ENCODE data around the gene FDXR. TPM values are rescaled to one million over a fixed set of nuclear protein-coding genes. Genes with fewer than 3 reads are reported as not detected.

Gene FDXR
- total and polyA plus RNA-seq, 9 of the 15 experiments (the other 6 are each of a cell fraction or from before 2014, with no cell fraction given) = 0.89 to 70.7 (median 30.9) TPM

DNA sequence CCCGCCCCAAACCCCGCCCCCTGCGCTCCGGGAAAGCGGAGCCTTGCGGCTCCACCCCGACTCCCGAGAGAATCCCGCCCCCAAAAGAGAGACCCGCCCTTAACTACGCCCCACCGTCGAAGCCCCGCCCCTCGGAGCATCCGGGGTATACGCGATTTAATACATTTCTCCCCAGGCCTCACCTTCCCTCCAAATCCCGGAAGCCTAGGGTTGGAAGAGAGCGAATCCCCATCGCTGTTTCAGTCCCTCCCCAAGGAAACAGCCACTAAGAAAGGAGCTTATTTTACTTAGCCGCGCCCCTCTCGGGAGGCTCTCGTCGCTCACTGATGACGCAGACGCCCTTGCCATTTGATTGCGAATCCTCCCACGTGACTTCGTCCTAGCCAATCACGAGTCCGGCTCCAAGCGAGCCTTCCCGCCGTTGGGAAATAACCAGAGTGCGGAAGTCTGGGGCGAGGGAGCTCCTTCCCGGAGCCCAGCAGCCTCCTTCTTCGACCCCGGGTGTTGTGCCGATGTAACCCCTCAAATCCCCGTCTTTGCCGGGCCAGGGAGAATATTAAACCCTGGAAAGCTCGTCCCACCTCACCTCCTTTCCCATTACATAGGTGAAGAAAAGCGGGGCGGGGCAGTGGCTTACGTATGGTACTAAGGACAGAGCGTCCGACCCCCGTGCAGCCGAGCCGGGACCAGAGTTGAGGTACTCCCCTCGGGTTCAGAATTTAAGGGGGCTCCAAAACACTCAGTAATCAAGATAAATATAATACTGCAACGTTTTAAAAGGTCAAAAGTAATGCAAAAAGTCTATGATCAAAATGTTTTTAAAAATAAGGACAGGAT, 461 bp upstream of the FDXR start (continued):
- TF ChIP-seq, protein P1, sequence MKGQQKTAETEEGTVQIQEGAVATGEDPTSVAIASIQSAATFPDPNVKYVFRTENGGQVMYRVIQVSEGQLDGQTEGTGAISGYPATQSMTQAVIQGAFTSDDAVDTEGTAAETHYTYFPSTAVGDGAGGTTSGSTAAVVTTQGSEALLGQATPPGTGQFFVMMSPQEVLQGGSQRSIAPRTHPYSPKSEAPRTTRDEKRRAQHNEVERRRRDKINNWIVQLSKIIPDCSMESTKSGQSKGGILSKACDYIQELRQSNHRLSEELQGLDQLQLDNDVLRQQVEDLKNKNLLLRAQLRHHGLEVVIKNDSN (CRISPR knock-in tag; IDR thresholded peaks at IDR 0.05) = peak; percentile 99
- no peak for TF ChIP-seq ILK (tag; IDR thresholded peaks at IDR 0.05; ENCODE audit: borderline replicate concordance, low read depth)
- peak; percentile 85 for TF ChIP-seq SIN3B (IDR thresholded peaks at IDR 0.05; ENCODE audit: low read depth)
- TF ChIP-seq ZNF561 (CRISPR knock-in tag; conservative IDR thresholded peaks at IDR 0.05) = peak; percentile 71; the same call in 1 of the 2 replicates
- no peak for TF ChIP-seq ZNF57 (CRISPR knock-in tag; IDR thresholded peaks at IDR 0.05)
- TF ChIP-seq MTF1 (CRISPR knock-in tag; IDR thresholded peaks at IDR 0.05; ENCODE audit: borderline replicate concordance) = no peak
- TF ChIP-seq, protein P2, sequence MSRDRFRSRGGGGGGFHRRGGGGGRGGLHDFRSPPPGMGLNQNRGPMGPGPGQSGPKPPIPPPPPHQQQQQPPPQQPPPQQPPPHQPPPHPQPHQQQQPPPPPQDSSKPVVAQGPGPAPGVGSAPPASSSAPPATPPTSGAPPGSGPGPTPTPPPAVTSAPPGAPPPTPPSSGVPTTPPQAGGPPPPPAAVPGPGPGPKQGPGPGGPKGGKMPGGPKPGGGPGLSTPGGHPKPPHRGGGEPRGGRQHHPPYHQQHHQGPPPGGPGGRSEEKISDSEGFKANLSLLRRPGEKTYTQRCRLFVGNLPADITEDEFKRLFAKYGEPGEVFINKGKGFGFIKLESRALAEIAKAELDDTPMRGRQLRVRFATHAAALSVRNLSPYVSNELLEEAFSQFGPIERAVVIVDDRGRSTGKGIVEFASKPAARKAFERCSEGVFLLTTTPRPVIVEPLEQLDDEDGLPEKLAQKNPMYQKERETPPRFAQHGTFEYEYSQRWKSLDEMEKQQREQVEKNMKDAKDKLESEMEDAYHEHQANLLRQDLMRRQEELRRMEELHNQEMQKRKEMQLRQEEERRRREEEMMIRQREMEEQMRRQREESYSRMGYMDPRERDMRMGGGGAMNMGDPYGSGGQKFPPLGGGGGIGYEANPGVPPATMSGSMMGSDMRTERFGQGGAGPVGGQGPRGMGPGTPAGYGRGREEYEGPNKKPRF (IDR thresholded peaks at IDR 0.05; ENCODE audit: low read depth, low read length) = no peak
- no peak for TF ChIP-seq SRSF1 (IDR thresholded peaks at IDR 0.05; ENCODE audit: low read depth, low read length)
- TF ChIP-seq, protein P3, sequence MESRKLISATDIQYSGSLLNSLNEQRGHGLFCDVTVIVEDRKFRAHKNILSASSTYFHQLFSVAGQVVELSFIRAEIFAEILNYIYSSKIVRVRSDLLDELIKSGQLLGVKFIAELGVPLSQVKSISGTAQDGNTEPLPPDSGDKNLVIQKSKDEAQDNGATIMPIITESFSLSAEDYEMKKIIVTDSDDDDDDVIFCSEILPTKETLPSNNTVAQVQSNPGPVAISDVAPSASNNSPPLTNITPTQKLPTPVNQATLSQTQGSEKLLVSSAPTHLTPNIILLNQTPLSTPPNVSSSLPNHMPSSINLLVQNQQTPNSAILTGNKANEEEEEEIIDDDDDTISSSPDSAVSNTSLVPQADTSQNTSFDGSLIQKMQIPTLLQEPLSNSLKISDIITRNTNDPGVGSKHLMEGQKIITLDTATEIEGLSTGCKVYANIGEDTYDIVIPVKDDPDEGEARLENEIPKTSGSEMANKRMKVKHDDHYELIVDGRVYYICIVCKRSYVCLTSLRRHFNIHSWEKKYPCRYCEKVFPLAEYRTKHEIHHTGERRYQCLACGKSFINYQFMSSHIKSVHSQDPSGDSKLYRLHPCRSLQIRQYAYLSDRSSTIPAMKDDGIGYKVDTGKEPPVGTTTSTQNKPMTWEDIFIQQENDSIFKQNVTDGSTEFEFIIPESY (CRISPR knock-in tag; IDR thresholded peaks at IDR 0.05) = 0 out of 2 replicates have a peak, but pooled peaks have one; percentile 11
- TF ChIP-seq COPS2 (conservative IDR thresholded peaks at IDR 0.05) = no peak
- no peak for TF ChIP-seq CBX8 (IDR thresholded peaks at IDR 0.05; ENCODE audit: borderline replicate concordance, extremely low read depth, low read depth, low read length, poor library complexity, severe bottlenecking)
- peak; percentile 53; the same call in 1 of the 2 replicates for TF ChIP-seq CC2D1A (IDR thresholded peaks at IDR 0.05)
- TF ChIP-seq SIRT6 (IDR thresholded peaks at IDR 0.05; ENCODE audit: low read depth, low read length) = no peak
- TF ChIP-seq, protein P4, sequence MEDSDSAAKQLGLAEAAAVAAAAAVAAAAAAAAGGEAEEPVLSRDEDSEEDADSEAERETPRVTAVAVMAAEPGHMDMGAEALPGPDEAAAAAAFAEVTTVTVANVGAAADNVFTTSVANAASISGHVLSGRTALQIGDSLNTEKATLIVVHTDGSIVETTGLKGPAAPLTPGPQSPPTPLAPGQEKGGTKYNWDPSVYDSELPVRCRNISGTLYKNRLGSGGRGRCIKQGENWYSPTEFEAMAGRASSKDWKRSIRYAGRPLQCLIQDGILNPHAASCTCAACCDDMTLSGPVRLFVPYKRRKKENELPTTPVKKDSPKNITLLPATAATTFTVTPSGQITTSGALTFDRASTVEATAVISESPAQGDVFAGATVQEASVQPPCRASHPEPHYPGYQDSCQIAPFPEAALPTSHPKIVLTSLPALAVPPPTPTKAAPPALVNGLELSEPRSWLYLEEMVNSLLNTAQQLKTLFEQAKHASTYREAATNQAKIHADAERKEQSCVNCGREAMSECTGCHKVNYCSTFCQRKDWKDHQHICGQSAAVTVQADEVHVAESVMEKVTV (CRISPR knock-in tag; IDR thresholded peaks at IDR 0.05) = 0 out of 2 replicates have a peak, but pooled peaks have one; percentile 19
- TF ChIP-seq ZNF3 (CRISPR knock-in tag; IDR thresholded peaks at IDR 0.05) = no peak
- 0 out of 2 replicates have a peak, but pooled peaks have one; percentile 46 for TF ChIP-seq JUN (IDR thresholded peaks at IDR 0.05; ENCODE audit: borderline replicate concordance, low read depth, low read length)
- TF ChIP-seq JUN (CRISPR knock-in tag; IDR thresholded peaks at IDR 0.05; ENCODE audit: borderline replicate concordance) = no peak
- TF ChIP-seq, protein P5, sequence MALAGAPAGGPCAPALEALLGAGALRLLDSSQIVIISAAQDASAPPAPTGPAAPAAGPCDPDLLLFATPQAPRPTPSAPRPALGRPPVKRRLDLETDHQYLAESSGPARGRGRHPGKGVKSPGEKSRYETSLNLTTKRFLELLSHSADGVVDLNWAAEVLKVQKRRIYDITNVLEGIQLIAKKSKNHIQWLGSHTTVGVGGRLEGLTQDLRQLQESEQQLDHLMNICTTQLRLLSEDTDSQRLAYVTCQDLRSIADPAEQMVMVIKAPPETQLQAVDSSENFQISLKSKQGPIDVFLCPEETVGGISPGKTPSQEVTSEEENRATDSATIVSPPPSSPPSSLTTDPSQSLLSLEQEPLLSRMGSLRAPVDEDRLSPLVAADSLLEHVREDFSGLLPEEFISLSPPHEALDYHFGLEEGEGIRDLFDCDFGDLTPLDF (CRISPR knock-in tag; IDR thresholded peaks at IDR 0.05) = peak; percentile 94
